Activated effector memory CD4-positive, alpha-beta T cell treated with Interleukin-2 at 50 U/mL for 16 hours (primary cell): Measurements from ENCODE around the gene SPSB1.
A peak's percentile ranks its signal among the peaks of the same experiment; 100 is the strongest.

Experiments
- DNase-seq: peaks from one replicate; pipeline ENCODE4 v3.0.0-alpha.2; 2020

Gene SPSB1

GRCh38 chr1:9260059-9260766 lies 32.5 kb upstream of the SPSB1 start:
- DNase-seq = no peak

GRCh38 chr1:9261496-9261895 lies 31.2 kb upstream of the SPSB1 start:
- DNase-seq = no peak

- DNase-seq = no peak
Measured at GRCh38 chr1:9262096-9262986, 30.4 kb upstream of the SPSB1 start.

GRCh38 chr1:9263276-9263855 lies 29.3 kb upstream of the SPSB1 start:
- no peak for DNase-seq

- DNase-seq = no peak
Measured at GRCh38 chr1:9263984-9264872, 28.5 kb upstream of the SPSB1 start.

- no peak for DNase-seq
Measured at GRCh38 chr1:9265037-9265436, 27.7 kb upstream of the SPSB1 start.

GRCh38 chr1:9265968-9266367 lies 26.7 kb upstream of the SPSB1 start:
- no peak for DNase-seq

- DNase-seq = no peak
Measured at GRCh38 chr1:9267352-9267686, 25.4 kb upstream of the SPSB1 start.

GRCh38 chr1:9267827-9268581 lies 24.7 kb upstream of the SPSB1 start:
- DNase-seq = no peak

- DNase-seq = no peak
Measured at GRCh38 chr1:9269078-9269501, 23.6 kb upstream of the SPSB1 start.

GRCh38 chr1:9269721-9270120 lies 23.0 kb upstream of the SPSB1 start:
- no peak for DNase-seq

- DNase-seq = no peak
Measured at GRCh38 chr1:9270290-9270883, 22.3 kb upstream of the SPSB1 start.

GRCh38 chr1:9271283-9271682 lies 21.4 kb upstream of the SPSB1 start:
- no peak for DNase-seq

- DNase-seq = no peak
Measured at GRCh38 chr1:9271861-9272595, 20.7 kb upstream of the SPSB1 start.

- no peak for DNase-seq
Measured at GRCh38 chr1:9273177-9273576, 19.5 kb upstream of the SPSB1 start.

GRCh38 chr1:9275161-9275560 lies 17.5 kb upstream of the SPSB1 start:
- no peak for DNase-seq

- peak; percentile 54 for DNase-seq
Measured at GRCh38 chr1:9275567-9276034, 17.1 kb upstream of the SPSB1 start.

- DNase-seq = no peak
Measured at GRCh38 chr1:9278116-9278515, 14.6 kb upstream of the SPSB1 start.

GRCh38 chr1:9278585-9279153 lies 14.0 kb upstream of the SPSB1 start:
- DNase-seq = no peak

- no peak for DNase-seq
Measured at GRCh38 chr1:9279172-9279840, 13.4 kb upstream of the SPSB1 start.
